GM04504 (cell line): Measurements from ENCODE around the gene TNFRSF18.
"Not testable (repeated sequence)": the region's sequence is repeated elsewhere in the genome, so short reads cannot be mapped to it uniquely, and the experiment has no call there.

Experiments
- DNase-seq: peaks from one replicate; pipeline ENCODE4 v3.0.0-alpha.2; 2012; ENCODE audit warnings: low read depth

Gene TNFRSF18

GRCh38 chr1:1177452-1178206, 28.8 kb downstream of the TNFRSF18 start:
- DNase-seq, result no peak

GRCh38 chr1:1176931-1177330, 29.5 kb downstream of the TNFRSF18 start:
- DNase-seq, result no peak

GRCh38 chr1:1176063-1176761, 30.2 kb downstream of the TNFRSF18 start:
- not testable (repeated sequence) for DNase-seq

- no peak for DNase-seq
These were observed 30.9 kb downstream of the TNFRSF18 start for GRCh38 chr1:1175221-1176062.

- no peak for DNase-seq
These were observed 32.5 kb downstream of the TNFRSF18 start, which contains the start of gene TTLL10 for GRCh38 chr1:1173793-1174415. Gene TTLL10 (plus strand): TSS chr1:1173880. CDS start chr1:1179216, 5,336 bp downstream.

- no peak for DNase-seq
These were observed 33.2 kb downstream of the TNFRSF18 start for GRCh38 chr1:1173061-1173792.

- DNase-seq, result no peak
These were observed 34.6 kb downstream of the TNFRSF18 start for GRCh38 chr1:1171546-1172340.

- no peak for DNase-seq
These were observed 35.2 kb downstream of the TNFRSF18 start for GRCh38 chr1:1171161-1171545.

GRCh38 chr1:1170215-1171091, 35.9 kb downstream of the TNFRSF18 start:
- DNase-seq, result no peak

- DNase-seq, result no peak
These were observed 36.8 kb downstream of the TNFRSF18 start for GRCh38 chr1:1169429-1170214.

- no peak for DNase-seq
These were observed 37.7 kb downstream of the TNFRSF18 start for GRCh38 chr1:1168451-1169411.

- no peak for DNase-seq
These were observed 38.4 kb downstream of the TNFRSF18 start for GRCh38 chr1:1167841-1168450.

- no peak for DNase-seq
These were observed 39.0 kb downstream of the TNFRSF18 start for GRCh38 chr1:1167398-1167821.

GRCh38 chr1:1166642-1167397, 39.6 kb downstream of the TNFRSF18 start:
- DNase-seq, result no peak

GRCh38 chr1:1165900-1166421, 40.4 kb downstream of the TNFRSF18 start:
- DNase-seq, result no peak

- DNase-seq, result no peak
These were observed 40.9 kb downstream of the TNFRSF18 start for GRCh38 chr1:1165485-1165884.
